NK-92 treated with Interleukin-12 subunit alpha and Interleukin-12 subunit beta, amount 100 ng/mL, for 24 hours (cell line): ENCODE results near the gene ITCH.
"Not testable (repeated sequence)": the region's sequence is repeated elsewhere in the genome, so short reads cannot be mapped to it uniquely, and the experiment has no call there.

Experiments
- DNase-seq: peaks from one replicate; lab custom pipeline; 2025; lab: John Stamatoyannopoulos, UW

ITCH gene

DNA sequence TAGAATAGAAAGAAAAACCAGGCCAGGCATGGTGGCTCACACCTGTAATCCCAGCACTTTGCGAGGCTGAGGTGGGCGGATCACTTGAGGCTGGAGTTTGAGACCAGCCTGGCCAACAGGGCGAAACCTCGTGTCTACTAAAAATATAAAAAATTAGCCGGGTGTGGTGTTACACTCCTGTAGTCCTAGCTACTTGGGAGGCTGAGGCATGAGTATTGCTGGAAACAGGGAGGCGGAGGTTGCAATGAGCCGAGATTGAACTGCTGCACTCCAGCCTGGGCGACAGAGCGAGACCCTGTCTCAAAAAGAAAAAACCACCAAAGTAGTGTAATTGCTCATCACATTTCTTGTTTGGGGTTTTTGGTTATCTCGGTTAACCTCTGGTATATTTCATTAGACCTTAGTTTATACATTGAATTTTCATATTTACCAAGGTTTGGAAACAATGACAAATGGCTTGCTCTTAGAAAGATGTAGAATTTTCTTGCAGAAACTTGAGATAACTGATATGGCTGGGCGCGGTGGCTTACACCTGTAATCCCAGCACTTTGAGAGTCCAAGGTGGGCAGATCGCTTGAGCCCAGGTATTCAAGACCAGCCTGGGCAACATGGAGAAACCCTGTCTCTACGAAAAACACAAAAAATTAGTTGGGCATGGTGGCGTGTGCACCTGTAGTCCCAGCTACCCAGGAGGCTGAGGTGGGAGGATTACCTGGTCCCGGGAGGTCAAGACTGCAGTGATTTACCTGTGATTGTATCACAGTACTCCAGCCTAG lies 14.2 kb downstream of the ITCH start:
- no peak for DNase-seq

DNA sequence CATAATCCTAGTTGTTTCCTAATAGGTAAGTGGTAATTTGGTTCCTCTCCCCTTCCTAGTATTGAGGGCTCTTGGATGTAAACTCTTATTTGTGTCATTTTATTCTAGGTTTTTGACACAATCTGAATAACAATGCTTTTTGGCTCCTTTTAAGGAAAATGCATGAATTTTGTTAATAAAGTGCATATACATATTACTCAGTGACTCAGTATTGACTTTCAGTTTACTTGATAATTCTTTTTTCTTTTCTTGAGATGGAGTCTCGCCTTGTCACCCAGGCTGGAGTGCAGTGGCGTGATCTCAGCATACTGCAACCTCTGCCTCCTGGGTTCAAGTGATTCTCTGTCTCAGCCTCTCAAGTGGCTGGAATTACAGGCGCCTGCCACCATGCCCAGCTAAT lies 19.1 kb downstream of the ITCH start:
- no peak for DNase-seq

DNA sequence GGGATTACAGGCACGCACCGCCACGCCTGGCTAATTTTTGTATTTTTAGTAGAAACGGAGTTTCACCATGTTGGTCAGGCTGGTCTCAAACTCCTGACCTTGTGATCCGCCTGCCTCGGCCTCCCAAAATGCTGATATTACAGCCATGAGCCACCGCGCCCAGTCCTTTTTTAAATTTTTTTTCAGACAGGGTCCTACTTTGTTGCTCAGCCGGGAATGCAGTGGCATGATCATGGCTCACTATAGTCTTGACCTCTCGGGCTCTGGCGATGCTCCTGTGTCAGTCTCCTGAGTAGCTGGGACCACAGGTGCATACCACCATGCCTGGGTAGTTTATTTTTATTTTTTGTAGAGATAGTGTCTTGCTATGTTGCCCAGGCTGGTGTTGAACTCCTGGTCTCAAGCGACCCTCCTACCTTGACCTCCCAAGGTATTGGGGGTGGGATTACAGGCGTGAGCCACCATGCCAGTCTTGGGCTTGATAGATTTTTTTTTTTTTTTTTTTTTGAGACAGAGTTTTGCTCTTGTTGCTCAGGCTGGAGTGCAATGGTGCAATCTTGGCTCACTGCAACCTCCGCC lies 19.9 kb downstream of the ITCH start:
- not testable (repeated sequence) for DNase-seq

DNA sequence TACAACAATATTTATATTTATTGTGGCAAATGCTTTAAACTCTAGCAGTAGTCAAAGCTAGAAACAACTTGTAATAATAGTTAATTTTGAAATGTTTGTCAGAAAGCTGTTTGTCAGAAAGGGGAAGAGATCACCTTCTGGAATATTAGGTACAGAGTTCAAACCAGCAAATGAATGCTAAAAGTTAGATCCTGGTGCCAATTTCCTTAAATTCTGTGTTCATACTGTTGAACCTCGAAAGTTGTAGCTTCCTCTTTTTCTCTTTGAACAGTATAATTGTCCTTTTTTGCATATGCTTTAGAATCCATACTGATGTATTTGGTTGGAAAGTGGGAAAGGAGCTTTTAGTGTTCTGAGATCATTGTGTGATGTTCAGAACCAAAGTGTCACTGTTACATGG lies 22.4 kb downstream of the ITCH start:
- DNase-seq: no peak

DNA sequence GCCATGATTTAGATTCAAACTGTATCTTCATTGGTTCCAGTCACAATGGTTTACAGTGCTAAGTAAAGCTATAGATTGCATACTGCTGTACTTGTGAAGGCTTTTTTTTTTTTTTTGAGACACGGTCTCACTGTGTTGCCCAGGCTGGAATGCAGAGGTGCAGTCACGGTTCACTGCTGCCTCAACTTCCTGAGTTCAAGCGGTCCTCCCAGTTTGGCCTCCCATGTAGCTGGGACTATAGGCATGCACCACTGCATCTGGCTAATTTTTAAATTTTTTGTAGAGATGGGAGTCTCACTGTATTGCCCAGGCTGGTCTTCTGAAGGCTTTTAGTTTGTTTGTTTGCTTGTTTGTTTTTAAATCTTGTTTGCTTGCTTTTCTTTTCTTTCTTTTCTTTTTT lies 24.9 kb downstream of the ITCH start:
- DNase-seq: no peak

DNA sequence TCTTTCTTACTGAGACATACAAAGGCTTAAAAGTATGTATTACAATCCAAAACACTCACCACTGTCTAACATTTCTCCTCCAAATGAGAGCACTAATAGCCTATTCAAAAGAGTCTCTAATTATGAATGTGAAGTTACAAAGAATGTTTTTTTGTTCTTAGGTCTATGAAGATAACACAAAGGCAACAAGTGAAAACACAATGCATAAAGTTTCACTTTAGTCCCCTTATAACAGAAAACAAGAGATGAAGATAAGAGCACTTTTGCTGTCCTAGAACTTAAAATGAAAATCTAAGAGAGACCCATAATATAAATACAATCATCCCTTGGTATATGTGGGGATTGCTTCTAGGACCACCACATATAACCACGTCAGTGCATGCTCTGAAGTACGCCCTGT lies 25.6 kb downstream of the ITCH start:
- DNase-seq: no peak

DNA sequence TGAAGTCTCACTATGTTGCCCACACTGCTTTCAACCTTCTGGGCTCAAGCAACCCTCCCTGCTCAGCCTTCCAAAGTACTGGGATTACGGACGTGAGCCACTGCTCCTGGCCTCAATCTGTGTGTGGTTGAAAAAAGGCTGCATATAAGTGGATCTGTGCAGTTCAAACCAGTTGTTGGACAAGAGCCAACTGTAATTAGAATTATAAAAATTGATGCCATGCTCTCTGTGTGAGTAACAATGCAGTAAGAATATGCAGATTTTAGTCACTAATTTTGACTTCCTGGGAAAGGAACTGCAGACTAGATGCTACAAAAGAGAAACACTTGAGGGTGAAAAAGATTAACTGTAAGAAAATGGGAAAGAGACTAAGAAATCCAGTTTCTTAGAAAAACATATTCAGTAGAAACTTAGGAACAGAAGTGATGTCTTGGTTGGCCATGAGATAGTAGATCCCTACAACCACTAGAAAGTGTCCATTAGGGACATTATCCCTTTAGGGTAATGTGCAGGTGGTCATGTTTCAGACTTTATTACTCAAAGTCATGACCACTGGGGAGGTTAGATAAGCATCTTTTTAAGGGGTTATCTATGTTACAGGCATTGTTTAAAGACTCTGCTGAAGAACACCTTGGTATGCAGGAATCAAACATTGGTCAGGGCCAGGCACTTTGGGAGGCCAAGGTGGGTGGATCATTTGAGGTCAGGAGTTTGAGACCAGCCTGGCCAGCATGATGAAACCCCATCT lies 26.3 kb downstream of the ITCH start:
- no peak for DNase-seq

DNA sequence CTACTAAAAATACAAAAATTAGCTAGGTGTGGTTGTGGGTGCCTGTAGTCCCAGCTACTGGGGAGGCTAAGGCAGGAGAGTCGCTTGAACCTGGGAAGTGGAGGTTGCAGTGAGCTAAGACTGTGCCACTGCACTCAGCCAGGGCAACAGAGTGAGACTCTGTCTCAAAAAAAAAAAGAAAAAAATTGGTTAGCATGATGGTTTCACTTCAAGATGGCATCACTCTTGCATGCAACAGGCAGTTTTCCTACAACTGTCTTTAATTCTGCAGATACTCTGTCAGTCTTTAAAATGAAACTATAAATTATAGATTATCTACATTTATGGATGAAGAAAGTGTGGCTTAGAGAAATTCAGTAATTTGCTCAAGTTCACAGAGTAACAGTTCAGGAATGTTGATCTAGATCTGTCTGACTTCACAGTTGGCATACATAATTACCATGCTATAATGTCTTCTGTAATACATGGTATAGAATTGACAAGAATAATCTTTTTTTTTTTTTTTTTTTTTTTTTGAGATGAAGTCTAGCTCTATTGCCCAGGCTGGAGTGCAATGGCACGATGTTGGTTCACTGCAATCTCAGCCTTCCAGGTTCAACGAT lies 27.0 kb downstream of the ITCH start:
- no peak for DNase-seq

DNA sequence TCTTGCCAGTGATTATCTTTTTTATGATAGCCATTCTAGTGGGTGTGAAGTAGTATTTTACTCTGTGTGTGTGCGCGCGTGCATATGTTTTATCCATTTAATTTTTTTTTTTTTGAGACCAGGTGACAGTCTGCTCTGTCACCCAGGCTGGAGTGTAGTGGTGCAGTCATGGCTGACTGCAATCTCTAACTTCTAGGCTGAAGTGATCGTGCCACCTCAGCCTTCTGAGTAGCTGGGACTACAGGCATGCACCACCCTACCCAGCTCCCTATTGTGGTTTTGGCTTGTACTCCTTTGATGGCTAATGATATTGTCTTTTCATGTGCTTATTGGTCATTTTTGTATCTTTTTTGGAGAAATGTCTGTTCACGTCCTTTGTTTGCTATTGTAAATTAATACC lies 33.3 kb downstream of the ITCH start:
- DNase-seq: no peak

DNA sequence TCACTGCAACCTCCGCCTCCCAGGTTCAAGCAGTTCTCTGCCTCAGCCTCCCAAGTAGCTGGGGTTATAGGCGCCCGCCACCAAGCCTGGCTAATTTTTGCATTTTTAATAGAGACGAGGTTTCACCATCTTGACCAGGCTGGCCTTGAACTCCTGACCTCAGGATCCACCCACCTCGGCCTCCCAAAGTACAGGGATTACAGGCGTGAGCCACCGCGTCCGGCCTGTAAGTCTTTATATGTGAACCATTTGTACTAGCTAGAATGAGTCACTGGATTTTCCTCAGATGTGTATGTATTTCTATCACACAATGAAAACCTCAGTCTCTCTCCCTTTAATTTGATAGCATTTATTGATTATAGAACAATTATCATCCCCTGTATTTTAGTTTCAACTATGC lies 34.0 kb downstream of the ITCH start:
- no peak for DNase-seq

DNA sequence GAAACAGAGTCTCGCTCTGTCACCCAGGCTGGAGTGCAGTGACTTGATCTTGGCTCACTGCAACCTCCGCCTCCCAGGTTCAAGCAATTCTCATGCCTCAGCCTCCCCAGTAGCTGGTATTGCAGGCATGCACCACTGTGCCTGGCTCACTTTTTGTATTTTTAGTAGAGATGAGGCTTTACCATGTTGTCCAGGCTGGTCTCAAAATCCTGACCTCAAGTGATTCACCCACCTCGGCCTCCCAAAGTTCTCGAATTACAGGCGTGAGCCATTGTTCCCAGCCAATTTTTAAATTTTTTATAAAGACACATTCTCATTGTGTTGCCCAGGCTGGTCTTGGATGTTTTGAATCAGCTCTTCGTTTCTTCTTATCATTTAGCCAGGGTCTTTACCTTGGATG lies 37.7 kb downstream of the ITCH start:
- DNase-seq: not testable (repeated sequence)

DNA sequence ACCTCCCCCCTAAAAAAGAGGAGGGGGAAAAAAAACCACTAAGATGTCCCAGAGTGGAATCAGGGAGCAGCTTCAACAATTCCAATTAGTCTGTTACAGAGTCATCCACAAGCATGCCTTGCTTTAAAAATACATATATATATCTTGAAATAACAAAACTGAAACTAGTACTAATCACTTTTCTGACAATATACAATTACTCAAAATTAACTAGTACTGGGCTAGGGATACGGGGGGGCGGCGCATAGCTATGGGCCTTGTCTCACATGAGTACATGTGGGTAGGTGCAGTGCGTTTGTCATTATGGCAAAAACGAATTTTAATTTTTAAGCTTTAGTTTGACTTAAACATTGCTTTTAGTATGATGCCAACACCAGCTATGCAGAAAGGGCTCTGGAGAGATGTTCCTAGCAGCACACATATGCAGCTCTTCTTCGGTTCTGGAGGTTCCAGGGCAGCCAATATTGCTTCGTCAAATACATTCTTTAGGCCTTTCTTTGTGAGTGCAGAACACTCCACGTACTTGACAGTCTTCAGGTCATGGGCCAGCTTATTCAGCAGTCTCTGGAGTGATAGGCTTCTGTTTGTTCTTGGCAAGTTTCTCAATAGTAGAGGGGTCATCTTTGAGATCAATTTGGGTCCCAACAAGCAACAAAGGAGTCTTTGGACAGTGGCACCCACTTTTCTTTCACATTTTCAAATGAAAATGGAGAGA lies 38.8 kb downstream of the ITCH start:
- DNase-seq: no peak

DNA sequence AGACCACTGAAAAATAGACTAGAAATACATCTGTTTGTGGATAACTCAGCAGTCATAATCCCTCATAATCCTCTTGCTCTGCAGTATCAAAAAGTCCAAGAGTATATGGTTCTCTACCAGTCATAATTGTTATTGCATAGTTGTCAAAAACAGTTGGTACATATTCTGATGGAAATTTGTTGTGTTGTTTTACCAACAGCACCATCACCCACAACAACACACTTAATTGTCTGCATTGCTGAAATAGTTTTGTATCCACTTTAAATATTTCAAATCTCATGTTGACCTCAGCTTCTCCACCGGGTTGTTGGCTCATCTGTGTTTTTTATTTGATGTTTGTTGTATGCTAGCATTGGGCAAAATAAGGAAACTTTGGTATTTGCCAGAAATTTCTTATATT lies 39.4 kb downstream of the ITCH start:
- no peak for DNase-seq

DNA sequence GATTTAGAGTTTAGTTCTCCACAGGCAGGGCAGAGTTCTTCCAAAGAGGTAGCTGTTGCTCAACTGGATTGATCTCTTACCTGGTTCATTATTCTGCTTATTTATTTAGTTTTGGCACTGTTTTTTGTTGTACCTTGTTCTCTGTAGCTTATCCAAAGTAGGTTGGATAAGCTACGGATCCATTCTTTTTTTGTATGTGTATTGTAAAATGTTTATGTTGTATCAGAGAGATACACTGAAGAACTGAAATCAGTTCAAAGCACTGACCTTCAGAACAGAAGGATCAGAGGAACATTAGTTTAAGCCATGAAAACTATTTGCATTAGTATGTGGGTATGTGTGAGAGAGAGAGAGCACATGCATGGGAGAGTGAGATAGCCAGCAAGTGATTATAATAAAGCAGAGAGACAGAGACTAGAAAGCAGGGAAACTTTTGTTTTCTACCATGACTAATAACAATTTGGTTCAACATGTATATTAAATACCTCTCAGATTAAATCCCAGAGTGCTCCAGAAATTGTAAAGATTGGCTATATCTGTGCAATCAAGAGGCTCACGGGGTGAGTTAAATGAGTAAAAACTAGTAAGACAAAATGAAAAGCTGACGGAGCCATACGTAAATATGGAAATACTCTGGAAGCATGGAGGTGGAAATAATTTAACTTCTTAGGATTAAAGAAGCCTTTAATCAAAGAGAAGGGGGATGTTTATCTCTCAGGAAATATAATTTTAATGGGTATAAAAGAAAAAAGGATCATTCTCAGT lies 40.2 kb downstream of the ITCH start:
- DNase-seq: no peak

DNA sequence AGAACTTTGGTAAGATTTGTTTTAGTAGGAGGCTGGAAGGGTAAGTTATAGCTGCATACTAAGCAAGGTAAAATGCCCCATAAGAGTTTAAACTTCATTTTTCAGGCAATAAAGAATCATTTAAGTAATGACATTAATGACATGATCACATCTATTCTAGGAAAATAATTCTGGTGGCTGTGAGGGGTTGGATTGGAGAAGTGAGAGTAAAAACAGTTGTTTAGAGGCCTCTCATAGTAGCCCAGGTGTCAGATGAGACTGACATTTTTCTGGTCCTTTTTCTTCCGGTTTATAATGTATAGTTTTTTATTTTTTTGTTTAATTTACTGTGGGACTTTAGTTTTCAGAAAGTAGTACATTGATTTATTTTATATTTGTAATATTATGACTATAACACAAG lies 40.8 kb downstream of the ITCH start:
- DNase-seq: no peak

DNA sequence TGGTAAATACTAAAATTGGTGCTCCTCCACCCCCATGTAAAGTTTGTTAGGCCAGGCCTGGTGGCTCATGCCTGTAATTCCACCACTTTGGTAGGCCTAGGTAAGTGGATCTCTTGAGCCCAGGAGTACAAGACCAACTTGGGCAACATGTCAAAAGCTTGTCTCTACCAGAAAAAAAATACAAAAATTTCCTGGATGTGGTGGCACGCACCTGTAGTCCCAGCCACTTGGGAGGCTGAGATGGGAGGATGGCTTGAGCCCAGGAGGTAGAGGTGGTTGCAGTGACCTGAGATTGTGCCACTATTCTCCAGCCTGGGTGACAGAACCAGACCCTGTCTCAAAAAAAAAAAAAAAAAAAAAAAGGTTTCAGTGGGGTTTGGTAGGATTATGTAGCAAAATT lies 41.7 kb downstream of the ITCH start:
- no peak for DNase-seq

DNA sequence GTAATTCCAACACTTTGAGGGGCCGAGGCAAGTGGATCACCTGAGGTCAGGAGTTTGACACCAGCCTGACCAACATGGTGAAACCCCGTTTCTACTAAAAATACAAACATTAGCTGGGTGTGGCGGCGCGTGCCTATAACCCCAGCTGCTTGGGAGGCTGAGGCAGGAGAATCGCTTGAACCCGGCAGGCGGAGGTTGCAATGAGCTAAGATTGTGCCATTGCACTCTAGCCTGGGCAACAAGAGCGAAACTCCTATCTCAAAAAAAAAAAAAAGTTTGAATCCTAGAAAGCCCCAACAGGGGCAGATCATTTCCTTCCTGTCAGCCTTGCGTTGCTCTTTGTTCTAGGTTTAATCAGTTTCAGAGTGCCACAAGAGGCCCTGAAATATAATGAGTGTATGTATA lies 42.2 kb downstream of the ITCH start:
- not testable (repeated sequence) for DNase-seq

DNA sequence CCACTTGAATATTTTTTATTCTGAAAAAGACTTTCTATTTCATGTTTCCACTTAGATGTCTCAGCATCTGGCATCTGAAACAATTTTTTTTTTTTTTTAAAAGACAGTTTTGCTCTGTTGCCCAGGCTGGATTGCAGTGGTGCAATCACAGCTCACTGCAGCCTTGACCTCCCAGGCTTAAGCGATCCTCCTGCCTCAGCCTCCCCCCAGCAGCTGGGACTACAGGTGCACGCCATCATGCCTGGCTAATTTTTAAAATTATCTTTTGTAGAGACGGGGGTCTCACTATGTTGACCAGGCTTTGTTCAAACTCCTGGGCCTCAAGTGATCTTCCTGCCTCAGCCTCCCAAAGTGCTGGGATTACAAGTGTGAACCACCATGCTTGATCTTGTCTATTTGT lies 42.9 kb downstream of the ITCH start:
- DNase-seq: not testable (repeated sequence)

DNA sequence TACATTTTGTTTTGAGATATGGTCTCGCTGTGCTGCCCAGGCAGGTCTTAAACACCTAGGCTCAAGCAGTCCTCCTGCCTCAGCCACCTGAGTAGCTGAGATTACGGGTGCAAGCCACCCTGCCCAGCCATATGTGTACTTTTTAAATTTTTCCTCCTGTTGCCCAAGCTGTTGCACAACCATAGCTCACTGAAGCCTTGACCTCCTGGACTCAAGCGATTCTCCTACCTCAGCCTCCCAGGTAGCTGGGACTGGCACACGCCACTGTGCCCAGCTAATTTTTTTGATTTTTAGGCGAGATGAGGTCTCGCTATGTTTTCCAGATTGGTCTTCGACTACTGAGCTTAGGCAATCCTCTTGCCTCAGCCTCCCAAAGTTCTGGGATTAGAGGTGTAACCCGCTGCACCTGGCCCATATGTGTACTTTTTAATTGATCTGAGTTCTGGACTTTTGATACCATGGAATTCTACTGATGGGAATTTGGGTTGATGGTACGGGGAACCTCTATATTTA lies 44.9 kb downstream of the ITCH start:
- no peak for DNase-seq

DNA sequence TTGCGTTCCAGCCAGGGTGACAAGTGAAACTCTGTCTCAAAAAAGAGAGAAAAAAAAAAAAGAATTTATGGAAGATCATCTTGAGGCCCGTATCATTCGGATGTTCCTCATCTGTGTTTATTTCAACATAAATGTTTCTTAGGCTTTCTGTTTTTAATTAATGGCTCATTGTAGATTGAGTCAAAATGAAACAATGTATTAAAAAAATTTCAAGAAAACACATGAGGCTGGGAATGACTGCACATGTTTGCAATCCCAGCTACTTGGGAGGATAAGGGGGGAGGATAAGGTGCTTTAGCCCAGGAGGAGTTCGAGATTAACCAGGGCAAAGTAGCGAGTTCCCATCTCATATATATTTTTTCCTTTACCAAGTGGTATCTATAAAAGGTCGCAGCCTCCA lies 47.3 kb downstream of the ITCH start:
- DNase-seq: no peak

DNA sequence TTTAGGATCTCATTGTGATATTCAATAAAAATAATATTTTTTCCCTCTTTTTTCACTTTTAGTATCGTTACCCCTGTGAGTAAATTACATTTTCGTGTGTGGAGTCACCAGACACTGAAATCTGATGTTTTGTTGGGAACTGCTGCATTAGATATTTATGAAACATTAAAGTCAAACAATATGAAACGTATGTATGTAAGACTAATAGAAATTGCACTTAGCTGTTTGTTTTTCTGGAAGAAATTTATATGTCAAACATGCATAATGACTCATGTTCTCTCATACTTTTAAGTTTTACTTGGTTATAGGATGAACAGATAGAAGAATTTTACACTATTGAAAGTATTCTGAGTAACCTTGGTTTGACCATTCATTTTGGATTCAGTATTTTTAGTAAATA lies 49.4 kb downstream of the ITCH start:
- DNase-seq: no peak
